ENCODE results near the gene PDZRN3. TPM values are rescaled to one million over a fixed set of nuclear protein-coding genes. Genes with fewer than 3 reads are reported as not detected.

PDZRN3 gene
- total and polyA plus RNA-seq, 5 donors from 2014 or later = not detected

DNA sequence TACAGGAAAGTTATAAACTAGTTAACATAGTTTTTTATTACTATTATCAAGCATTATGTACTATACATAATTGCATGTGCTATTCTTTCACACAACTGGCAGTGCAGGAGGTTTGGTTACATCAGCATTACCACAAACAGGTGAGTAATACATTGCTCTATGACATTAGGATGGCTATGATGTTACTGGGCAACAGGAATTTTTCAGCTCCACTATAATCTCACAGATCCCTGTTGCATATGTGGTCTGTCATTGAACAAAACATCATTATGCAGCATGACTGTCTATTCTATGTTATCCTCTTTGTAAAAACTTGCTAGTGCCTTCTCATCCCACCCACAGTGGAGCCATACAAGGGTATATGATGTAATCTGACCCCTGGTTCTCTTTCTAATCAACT lies 36.5 kb upstream of the PDZRN3 start:
- Histone ChIP-seq H3K4me1 (ENCODE audit: control insufficient read depth, insufficient read depth, low read length, poor library complexity, severe bottlenecking) (no peaks in the 10 kb centered on the region), H3K27me3 (ENCODE audit: control insufficient read depth, insufficient read depth, low read length) (no peaks in the 10 kb centered on the region), H3K9me3 (ENCODE audit: control insufficient read depth in 2 of 2, low read length in 2 of 2) (no peaks in the 10 kb centered on the region), H3K27ac (ENCODE audit: insufficient read depth, low read length, poor library complexity, severe bottlenecking) (no peak overlapping the region), H3K4me3 (ENCODE audit: low read depth, low read length) (no peak overlapping the region), H3K36me3 (ENCODE audit: control insufficient read depth, insufficient read depth, low read length) (no peaks in the 10 kb centered on the region)
- H3K4me1 Mint-ChIP-seq = no peaks in the 10 kb centered on the region
- peaks cover 4% of the 10 kb centered on the region for H3K27me3 Mint-ChIP-seq
- no peak overlapping the region for H3K4me3 Mint-ChIP-seq
- no peak for DNase-seq
- no peak overlapping the region for H3K27ac Mint-ChIP-seq
- no peaks in the 10 kb centered on the region for H3K36me3 Mint-ChIP-seq
- no peak for ATAC-seq (ENCODE audit: low read depth in 2 of 2)
- peaks cover 0 to 5% (median 2%) of the 10 kb centered on the region in 7 donors for H3K9me3 Mint-ChIP-seq

DNA sequence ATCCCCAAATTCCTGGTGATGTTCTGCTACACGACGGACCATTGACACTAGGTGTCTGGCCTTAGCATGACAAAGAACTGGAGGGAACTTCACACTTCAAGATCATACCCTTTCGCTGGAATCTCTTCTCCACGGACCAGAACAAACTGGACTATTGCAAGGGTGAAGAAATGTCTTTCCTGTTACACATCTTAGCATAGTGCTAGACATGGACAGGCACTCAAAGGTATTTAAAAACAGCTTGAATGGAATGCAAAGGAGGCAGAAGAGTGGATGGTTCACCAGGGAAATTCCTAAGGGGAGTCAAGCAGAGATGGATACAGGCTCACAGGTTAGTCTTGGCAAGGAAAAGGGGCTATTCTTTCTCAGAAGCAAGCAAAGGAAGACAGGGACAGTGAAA lies 33.5 kb upstream of the PDZRN3 start:
- ATAC-seq (ENCODE audit: low read depth in 2 of 2) (no peak), DNase-seq (no peak)
- no peak overlapping the region for H3K4me3 ChIP-seq (ENCODE audit: low read depth, low read length)
- Mint-ChIP-seq H3K27me3 (no peaks in the 10 kb centered on the region), H3K4me3 (no peak overlapping the region), H3K4me1 (no peaks in the 10 kb centered on the region), H3K9me3 (peaks cover 0 to 5% (median 2%) of the 10 kb centered on the region in 7 donors), H3K27ac (no peak overlapping the region), H3K36me3 (no peaks in the 10 kb centered on the region)
- no peaks in the 10 kb centered on the region for H3K9me3 ChIP-seq (ENCODE audit: control insufficient read depth in 2 of 2, low read length in 2 of 2)
- H3K27ac ChIP-seq (ENCODE audit: insufficient read depth, low read length, poor library complexity, severe bottlenecking) = no peak overlapping the region
- no peaks in the 10 kb centered on the region for H3K27me3 ChIP-seq (ENCODE audit: control insufficient read depth, insufficient read depth, low read length)
- no peaks in the 10 kb centered on the region for H3K36me3 ChIP-seq (ENCODE audit: control insufficient read depth, insufficient read depth, low read length)
- no peaks in the 10 kb centered on the region for H3K4me1 ChIP-seq (ENCODE audit: control insufficient read depth, insufficient read depth, low read length, poor library complexity, severe bottlenecking)

DNA sequence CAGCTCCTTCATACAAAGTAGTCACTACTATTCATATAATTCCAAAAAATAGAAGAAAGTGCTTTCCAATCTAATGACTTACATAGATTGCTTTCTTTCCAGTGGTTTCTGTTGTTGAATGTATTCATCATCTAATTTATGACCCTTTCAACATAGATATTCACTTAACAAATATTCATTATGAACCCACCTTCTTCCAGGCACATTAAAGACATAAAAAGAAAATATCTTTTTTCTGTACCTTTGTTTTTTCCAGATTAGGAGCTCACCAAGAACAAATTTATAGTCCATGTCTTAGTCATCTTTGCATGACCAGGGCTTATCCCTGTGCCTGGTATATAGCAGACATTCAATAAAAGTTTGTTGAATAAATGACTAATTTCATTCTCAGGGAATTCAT lies 32.4 kb upstream of the PDZRN3 start:
- no peaks in the 10 kb centered on the region for H3K36me3 ChIP-seq (ENCODE audit: control insufficient read depth, insufficient read depth, low read length)
- Mint-ChIP-seq H3K4me3 (no peak overlapping the region), H3K4me1 (no peaks in the 10 kb centered on the region), H3K27me3 (no peaks in the 10 kb centered on the region), H3K9me3 (peaks cover 0 to 5% (median 2%) of the 10 kb centered on the region in 7 donors), H3K27ac (no peak overlapping the region), H3K36me3 (no peaks in the 10 kb centered on the region)
- ATAC-seq (ENCODE audit: low read depth in 2 of 2) (no peak), DNase-seq (no peak)
- no peaks in the 10 kb centered on the region for H3K9me3 ChIP-seq (ENCODE audit: control insufficient read depth in 2 of 2, low read length in 2 of 2)
- no peak overlapping the region for H3K27ac ChIP-seq (ENCODE audit: insufficient read depth, low read length, poor library complexity, severe bottlenecking)
- no peaks in the 10 kb centered on the region for H3K4me1 ChIP-seq (ENCODE audit: control insufficient read depth, insufficient read depth, low read length, poor library complexity, severe bottlenecking)
- no peaks in the 10 kb centered on the region for H3K27me3 ChIP-seq (ENCODE audit: control insufficient read depth, insufficient read depth, low read length)
- H3K4me3 ChIP-seq (ENCODE audit: low read depth, low read length) = no peak overlapping the region

DNA sequence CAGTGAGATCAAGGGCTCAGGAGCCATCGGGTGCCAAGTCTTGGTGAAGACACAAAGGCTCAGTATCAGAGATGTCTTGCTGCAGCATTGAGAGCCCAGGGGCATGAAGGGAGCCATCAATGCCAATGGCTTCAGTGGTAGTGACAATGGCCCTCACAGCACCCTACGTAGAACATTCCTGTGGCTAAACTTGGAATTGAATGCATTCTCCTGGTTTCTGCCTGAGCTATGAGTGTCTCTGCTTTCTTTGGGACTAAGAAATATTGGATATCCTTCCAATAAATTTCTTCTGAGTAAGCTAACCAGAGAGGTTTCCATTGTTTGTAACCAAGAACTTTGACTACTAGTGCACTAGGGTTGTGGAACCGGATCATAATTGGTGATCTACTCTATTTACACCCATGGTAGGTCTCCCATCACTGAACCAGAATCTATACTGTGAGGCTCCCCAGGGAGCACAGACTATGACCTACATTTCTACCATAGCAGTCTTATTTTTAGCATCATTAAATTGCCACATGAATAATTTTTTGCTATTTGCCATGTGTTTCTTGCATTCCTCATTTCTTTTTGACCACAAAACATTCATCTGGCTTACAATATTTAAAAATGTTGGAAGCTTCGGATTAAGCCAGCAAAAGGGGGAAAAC lies 31.6 kb upstream of the PDZRN3 start:
- Mint-ChIP-seq H3K27me3 (no peaks in the 10 kb centered on the region), H3K27ac (no peak overlapping the region)
- ATAC-seq (ENCODE audit: low read depth in 2 of 2) = no peak

DNA sequence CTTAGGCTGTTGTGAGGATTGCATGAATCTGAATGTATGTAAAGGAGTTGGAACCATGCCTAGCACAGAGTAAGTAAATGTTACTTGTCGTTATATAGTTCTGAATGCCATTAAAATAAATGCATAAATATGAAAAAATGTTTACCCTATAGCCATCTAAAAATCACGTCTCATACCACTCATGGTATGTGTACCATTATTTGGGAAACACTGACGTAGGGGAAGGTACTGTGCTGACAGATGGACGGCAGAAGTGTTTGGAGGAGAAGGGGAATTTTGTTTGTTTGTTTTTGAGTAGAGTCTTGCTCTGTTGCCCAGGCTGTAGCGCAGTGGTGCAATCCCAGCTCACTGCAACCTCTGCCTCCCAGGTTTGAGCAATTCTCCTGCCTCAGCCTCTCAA lies 30.5 kb upstream of the PDZRN3 start:
- Mint-ChIP-seq H3K36me3 (no peaks in the 10 kb centered on the region), H3K27ac (no peak overlapping the region), H3K9me3 (peaks cover 0 to 5% (median 2%) of the 10 kb centered on the region in 7 donors), H3K4me1 (no peaks in the 10 kb centered on the region), H3K4me3 (no peak overlapping the region), H3K27me3 (no peaks in the 10 kb centered on the region)
- Histone ChIP-seq H3K27me3 (ENCODE audit: control insufficient read depth, insufficient read depth, low read length) (no peaks in the 10 kb centered on the region), H3K36me3 (ENCODE audit: control insufficient read depth, insufficient read depth, low read length) (no peaks in the 10 kb centered on the region), H3K4me1 (ENCODE audit: control insufficient read depth, insufficient read depth, low read length, poor library complexity, severe bottlenecking) (no peaks in the 10 kb centered on the region), H3K27ac (ENCODE audit: insufficient read depth, low read length, poor library complexity, severe bottlenecking) (no peak overlapping the region), H3K9me3 (ENCODE audit: control insufficient read depth in 2 of 2, low read length in 2 of 2) (no peaks in the 10 kb centered on the region), H3K4me3 (ENCODE audit: low read depth, low read length) (no peak overlapping the region)
- ATAC-seq (ENCODE audit: low read depth in 2 of 2) = no peak
- no peak for DNase-seq

More for the DNA sequence above, 31.6 kb upstream of the PDZRN3 start:
- no peak for DNase-seq
- Histone ChIP-seq H3K4me3 (ENCODE audit: low read depth, low read length) (no peak overlapping the region), H3K4me1 (ENCODE audit: control insufficient read depth, insufficient read depth, low read length, poor library complexity, severe bottlenecking) (no peaks in the 10 kb centered on the region), H3K9me3 (ENCODE audit: control insufficient read depth in 2 of 2, low read length in 2 of 2) (no peaks in the 10 kb centered on the region), H3K36me3 (ENCODE audit: control insufficient read depth, insufficient read depth, low read length) (no peaks in the 10 kb centered on the region), H3K27me3 (ENCODE audit: control insufficient read depth, insufficient read depth, low read length) (no peaks in the 10 kb centered on the region), H3K27ac (ENCODE audit: insufficient read depth, low read length, poor library complexity, severe bottlenecking) (no peak overlapping the region)
- Mint-ChIP-seq H3K4me3 (no peak overlapping the region), H3K36me3 (no peaks in the 10 kb centered on the region), H3K9me3 (peaks cover 0 to 4% (median 2%) of the 10 kb centered on the region in 7 donors), H3K4me1 (no peaks in the 10 kb centered on the region)

DNA sequence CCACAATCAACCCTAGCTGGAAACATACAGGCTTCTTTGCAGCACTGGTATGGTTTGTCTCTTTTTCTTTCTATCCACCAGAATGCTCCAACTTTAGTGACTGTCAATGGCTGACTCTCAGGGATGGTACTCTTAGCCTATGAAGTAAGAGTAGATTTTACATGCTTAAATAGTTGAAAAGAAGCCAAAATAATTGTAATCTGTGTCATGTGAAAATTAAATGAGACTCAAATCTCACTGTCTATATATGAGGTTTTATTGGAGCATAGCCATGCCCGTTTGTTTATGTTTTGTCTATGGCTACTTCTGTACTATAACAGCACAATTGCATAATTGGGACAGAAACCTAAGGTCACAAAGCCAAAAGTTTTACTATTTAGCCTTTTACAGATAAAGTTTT lies 29.1 kb upstream of the PDZRN3 start:
- Mint-ChIP-seq H3K4me1 (no peaks in the 10 kb centered on the region), H3K27me3 (no peaks in the 10 kb centered on the region), H3K36me3 (no peaks in the 10 kb centered on the region), H3K9me3 (peaks cover 0 to 9% (median 1%) of the 10 kb centered on the region in 7 donors), H3K27ac (no peak overlapping the region), H3K4me3 (no peak overlapping the region)
- no peak overlapping the region for H3K4me3 ChIP-seq (ENCODE audit: low read depth, low read length)
- H3K9me3 ChIP-seq (ENCODE audit: control insufficient read depth in 2 of 2, low read length in 2 of 2) = no peaks in the 10 kb centered on the region
- DNase-seq (no peak), ATAC-seq (ENCODE audit: low read depth in 2 of 2) (no peak)
- H3K27me3 ChIP-seq (ENCODE audit: control insufficient read depth, insufficient read depth, low read length) = no peaks in the 10 kb centered on the region
- H3K27ac ChIP-seq (ENCODE audit: insufficient read depth, low read length, poor library complexity, severe bottlenecking) = no peak overlapping the region
- no peaks in the 10 kb centered on the region for H3K36me3 ChIP-seq (ENCODE audit: control insufficient read depth, insufficient read depth, low read length)
- no peaks in the 10 kb centered on the region for H3K4me1 ChIP-seq (ENCODE audit: control insufficient read depth, insufficient read depth, low read length, poor library complexity, severe bottlenecking)

DNA sequence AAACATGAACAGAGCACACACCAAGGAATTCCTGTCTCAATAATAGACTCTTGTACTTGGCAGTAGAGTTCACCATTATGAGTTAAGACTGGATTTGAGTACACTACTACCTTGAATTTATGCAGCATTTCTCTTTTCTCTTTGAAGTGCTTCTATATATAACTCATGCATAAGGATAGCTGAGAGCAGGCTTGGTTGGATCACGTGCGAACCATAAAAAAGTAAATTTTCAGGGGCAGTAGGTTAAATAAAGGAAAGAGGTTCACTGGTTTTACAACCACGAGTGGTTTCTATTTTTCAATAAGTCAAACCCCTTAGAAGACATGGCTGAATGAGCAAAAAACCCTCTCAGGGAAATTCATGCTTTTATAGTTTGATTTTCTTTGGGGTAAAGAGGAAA lies 28.6 kb upstream of the PDZRN3 start:
- Histone ChIP-seq H3K27ac (ENCODE audit: insufficient read depth, low read length, poor library complexity, severe bottlenecking) (no peak overlapping the region), H3K4me3 (ENCODE audit: low read depth, low read length) (no peak overlapping the region), H3K36me3 (ENCODE audit: control insufficient read depth, insufficient read depth, low read length) (no peaks in the 10 kb centered on the region), H3K27me3 (ENCODE audit: control insufficient read depth, insufficient read depth, low read length) (no peaks in the 10 kb centered on the region), H3K4me1 (ENCODE audit: control insufficient read depth, insufficient read depth, low read length, poor library complexity, severe bottlenecking) (no peaks in the 10 kb centered on the region), H3K9me3 (ENCODE audit: control insufficient read depth in 2 of 2, low read length in 2 of 2) (no peaks in the 10 kb centered on the region)
- H3K4me1 Mint-ChIP-seq = no peaks in the 10 kb centered on the region
- no peaks in the 10 kb centered on the region for H3K27me3 Mint-ChIP-seq
- H3K36me3 Mint-ChIP-seq = no peaks in the 10 kb centered on the region
- DNase-seq = no peak
- no peak overlapping the region for H3K4me3 Mint-ChIP-seq
- H3K9me3 Mint-ChIP-seq = peaks cover 0 to 9% (median 1%) of the 10 kb centered on the region in 7 donors
- no peak overlapping the region for H3K27ac Mint-ChIP-seq
- ATAC-seq (ENCODE audit: low read depth in 2 of 2) = no peak

DNA sequence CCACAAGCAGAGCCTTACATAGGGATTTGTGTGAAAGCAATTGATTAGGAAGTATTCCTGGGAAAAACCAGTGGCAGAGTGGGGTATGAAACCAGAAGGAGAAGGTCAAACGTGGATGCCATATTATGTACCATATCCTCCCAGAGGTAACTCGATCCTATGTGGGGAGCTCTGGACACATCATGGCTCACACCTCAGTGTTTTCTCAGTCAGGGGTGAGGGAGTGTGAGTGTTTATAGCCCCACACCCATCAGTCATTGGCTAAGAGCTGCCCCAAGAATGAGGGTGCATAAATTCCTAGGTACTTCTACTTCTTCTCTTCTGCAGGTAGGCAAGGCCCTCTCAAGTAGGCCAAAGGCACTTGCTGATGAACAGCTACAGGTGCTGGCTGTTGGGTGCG lies 28.2 kb upstream of the PDZRN3 start:
- H3K9me3 Mint-ChIP-seq = peaks cover 0 to 9% (median 0%) of the 10 kb centered on the region in 7 donors

More for the DNA sequence above, 28.2 kb upstream of the PDZRN3 start:
- DNase-seq = no peak
- no peak overlapping the region for H3K4me3 Mint-ChIP-seq
- H3K27me3 Mint-ChIP-seq = no peaks in the 10 kb centered on the region
- H3K4me1 ChIP-seq (ENCODE audit: control insufficient read depth, insufficient read depth, low read length, poor library complexity, severe bottlenecking) = no peaks in the 10 kb centered on the region
- no peaks in the 10 kb centered on the region for H3K4me1 Mint-ChIP-seq
- peak overlapping the region in 1 of 3 donors; percentile 10 for H3K27ac Mint-ChIP-seq
- no peak for ATAC-seq (ENCODE audit: low read depth in 2 of 2)
- H3K36me3 Mint-ChIP-seq = no peaks in the 10 kb centered on the region
- H3K27me3 ChIP-seq (ENCODE audit: control insufficient read depth, insufficient read depth, low read length) = no peaks in the 10 kb centered on the region
- H3K36me3 ChIP-seq (ENCODE audit: control insufficient read depth, insufficient read depth, low read length) = no peaks in the 10 kb centered on the region
- H3K9me3 ChIP-seq (ENCODE audit: control insufficient read depth in 2 of 2, low read length in 2 of 2) = no peaks in the 10 kb centered on the region
- H3K27ac ChIP-seq (ENCODE audit: insufficient read depth, low read length, poor library complexity, severe bottlenecking) = no peak overlapping the region
- H3K4me3 ChIP-seq (ENCODE audit: low read depth, low read length) = no peak overlapping the region
